Stimulated activated CD4-positive, alpha-beta T cell treated with anti-CD3 and anti-CD28 coated beads, Interleukin-1b, Interleukin-23, amount 100 ng/mL, for 48 hours (primary cell): ENCODE data around the gene SLC1A4.
"Not testable (repeated sequence)": the region's sequence is repeated elsewhere in the genome, so short reads cannot be mapped to it uniquely, and the experiment has no call there.

Source experiments
- DNase-seq: peaks from one replicate; pipeline ENCODE4 v3.0.0-alpha.2; 2020

Gene SLC1A4

GRCh38 chr2:64966839-64967238, 22.4 kb upstream of the SLC1A4 start:
- DNase-seq = no peak

- no peak for DNase-seq
These were observed 21.6 kb upstream of the SLC1A4 start for GRCh38 chr2:64967601-64968000.

DNA sequence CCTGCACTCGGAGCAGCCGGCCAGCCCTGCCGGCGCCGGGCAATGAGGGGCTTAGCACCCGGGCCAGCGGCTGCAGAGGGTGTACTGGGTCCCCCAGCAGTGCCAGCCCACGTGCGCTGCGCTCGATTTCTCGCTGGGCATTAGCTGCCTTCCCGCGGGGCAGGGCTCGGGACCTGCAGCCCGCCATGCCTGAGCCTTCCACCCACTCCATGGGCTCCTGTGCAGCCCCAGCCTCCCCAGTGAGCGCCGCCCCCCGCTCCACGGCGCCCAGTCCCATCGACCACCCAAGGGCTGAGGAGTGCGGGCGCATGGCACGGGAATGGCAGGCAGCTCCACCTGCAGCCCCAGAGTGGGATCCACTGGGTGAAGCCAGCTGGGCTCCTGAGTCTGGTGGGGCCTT, 20.1 kb upstream of the SLC1A4 start:
- DNase-seq = not testable (repeated sequence)

DNA sequence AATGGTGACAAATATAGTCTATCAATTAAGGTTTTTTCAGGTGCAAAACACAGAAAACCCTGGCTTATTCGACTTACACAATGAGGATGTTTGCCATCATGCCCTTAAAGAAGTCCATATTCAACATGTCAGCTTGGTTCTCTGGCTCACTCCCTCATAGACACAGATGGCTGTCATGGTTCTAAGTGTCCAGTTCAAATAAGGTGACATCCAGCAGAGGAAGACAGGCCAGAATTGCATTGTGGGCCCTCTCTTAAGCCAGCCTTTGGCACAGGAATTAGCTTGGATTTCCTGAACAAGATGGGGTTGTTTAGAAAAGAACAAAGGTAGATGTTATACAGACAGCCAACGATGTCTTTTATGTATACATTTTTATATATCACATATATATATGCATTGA, 18.7 kb upstream of the SLC1A4 start:
- DNase-seq = no peak

GRCh38 chr2:64972426-64972825, 16.8 kb upstream of the SLC1A4 start:
- no peak for DNase-seq

- DNase-seq = no peak
These were observed 16.3 kb upstream of the SLC1A4 start for GRCh38 chr2:64972876-64973275.

- no peak for DNase-seq
These were observed 13.9 kb upstream of the SLC1A4 start for GRCh38 chr2:64975232-64975821.

DNA sequence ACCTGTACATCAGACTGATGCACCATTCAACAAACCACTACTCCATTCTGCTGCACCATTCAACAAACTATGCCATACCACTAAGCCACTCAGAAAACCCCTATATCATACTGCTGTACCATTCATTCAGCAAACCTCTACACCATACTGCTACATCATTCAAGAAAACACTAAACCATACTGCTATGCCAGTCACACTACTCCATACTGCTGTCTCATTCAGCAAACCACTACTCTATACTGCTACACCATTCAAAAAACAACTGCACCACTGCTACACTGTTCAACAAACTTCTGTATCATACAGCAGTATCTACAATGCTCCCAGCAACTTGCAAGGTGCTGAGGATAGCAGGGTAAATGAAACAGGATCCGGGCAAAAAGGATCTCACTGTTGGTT, 12.9 kb upstream of the SLC1A4 start:
- no peak for DNase-seq

- no peak for DNase-seq
These were observed 10.5 kb upstream of the SLC1A4 start for GRCh38 chr2:64978514-64979268.

GRCh38 chr2:64979744-64980143, 9.5 kb upstream of the SLC1A4 start:
- no peak for DNase-seq

GRCh38 chr2:64980183-64980582, 9.0 kb upstream of the SLC1A4 start:
- no peak for DNase-seq

- DNase-seq = no peak
These were observed 6.8 kb upstream of the SLC1A4 start for GRCh38 chr2:64982311-64982857.

GRCh38 chr2:64982932-64983331, 6.3 kb upstream of the SLC1A4 start:
- DNase-seq = no peak

GRCh38 chr2:64985447-64985846, 3.8 kb upstream of the SLC1A4 start:
- DNase-seq = no peak

DNA sequence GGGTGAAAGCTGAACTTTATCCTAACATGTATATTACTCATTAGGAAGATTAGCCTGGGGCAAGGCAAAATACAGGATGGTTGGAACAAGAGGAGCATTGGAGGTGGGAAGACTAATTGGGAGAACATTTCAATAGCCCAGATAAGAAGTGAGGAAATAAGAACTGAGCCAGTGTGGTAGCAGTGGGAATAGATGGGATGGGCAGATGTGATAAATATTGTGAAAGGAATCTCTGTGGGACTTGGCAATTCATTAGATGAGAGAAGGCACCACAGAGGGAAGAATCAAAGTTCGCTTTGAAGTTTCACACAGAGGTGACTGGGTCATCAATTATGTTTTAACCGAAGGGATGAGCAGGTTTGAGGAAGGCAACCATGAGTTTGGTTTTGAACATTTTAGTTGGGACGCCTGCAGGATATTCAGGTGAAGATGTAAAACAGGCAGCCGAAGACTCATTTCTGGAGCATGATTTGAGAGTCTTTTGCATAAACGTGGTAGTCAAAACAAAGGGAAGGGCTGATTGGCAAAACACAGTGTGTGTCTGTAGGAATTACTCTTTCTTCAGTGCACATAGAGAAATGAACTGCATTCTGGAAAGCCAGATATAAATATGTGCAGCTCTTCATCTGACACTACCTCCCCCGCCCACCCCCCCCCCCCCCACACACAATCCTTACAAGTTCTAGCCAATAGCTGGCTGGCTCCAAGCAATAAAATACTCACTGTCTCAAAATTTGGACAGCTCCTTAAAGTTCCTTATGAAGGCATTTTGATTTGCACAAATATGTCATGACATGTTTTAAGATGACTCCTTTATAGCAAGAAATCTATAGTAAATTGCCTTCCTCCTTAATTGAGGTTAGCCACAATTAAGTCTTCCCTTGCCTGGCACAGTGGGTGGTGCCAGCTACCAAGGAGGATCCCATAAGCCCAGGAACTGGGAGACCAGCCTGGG, 1.9 kb upstream of the SLC1A4 start:
- DNase-seq = peak; percentile 16

GRCh38 chr2:64987956-64988419, 1.2 kb upstream of the SLC1A4 start:
- DNase-seq = no peak

GRCh38 chr2:64988420-64989125, 626 bp upstream of the SLC1A4 start:
- peak; percentile 56 for DNase-seq

DNA sequence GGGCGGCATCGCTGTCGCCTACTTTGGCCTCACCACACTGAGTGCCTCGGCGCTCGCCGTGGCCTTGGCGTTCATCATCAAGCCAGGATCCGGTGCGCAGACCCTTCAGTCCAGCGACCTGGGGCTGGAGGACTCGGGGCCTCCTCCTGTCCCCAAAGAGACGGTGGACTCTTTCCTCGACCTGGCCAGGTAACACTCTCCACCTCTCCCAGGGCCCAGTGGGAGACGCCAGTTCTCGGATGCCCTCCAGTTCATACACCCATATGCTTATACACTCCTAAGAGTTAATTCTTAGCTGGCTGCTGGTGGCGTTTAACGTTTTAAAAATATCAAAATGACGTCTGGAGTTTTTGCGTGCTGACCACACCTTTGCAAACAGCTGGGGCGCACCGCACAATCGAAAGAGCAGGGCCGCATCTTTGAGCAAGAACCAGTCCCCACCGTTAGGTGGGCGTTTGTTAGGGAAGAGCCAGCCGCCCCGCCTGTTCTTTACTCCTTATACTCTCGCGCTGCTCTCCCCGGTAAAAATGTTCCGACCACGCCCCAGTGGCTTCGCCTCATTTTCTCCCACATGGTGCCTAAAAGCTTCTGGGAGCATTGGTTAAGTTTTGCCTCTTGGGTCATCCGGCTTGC, 899 bp downstream of the SLC1A4 start:
- no peak for DNase-seq

DNA sequence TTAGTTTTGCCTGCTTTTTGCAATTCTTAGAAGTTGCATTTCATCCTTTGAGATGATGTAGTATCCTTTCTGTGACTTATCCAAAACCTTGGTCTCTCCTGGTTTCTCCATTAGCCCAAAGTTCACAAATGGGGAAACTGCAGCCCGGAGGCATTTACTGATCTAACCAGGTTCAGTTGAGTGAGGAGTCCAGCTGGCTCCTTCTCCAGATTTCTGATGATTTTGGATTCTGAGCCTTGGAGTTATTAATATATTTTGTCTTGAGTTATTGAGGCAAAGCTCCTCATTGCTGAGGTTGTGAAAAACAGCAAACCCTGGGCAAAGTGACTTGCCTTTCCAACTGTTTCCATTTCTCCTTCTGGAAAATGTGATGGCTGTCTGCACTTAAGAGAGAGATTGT, 1.7 kb downstream of the SLC1A4 start:
- DNase-seq = no peak

GRCh38 chr2:64992218-64992617, 3.0 kb downstream of the SLC1A4 start:
- no peak for DNase-seq

DNA sequence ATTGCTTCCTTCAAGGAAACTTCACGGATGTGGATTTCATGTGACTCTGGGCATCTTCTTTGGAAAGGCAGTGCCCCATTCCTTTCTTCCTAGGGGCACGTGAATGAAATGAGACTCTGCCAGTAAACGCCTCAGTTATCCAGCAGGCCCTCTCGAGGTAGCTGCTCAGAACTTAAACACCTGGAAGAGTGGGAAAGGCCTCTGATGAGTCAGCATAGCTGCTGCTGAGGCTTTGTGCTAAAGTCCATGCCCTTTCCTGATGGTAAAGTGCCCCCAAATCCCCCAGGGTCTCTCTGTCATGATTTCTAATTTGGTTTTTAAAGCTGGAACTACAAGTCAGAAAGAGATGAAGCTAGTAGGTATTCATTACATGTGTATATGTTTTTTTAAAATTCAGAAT, 3.8 kb downstream of the SLC1A4 start:
- no peak for DNase-seq

DNA sequence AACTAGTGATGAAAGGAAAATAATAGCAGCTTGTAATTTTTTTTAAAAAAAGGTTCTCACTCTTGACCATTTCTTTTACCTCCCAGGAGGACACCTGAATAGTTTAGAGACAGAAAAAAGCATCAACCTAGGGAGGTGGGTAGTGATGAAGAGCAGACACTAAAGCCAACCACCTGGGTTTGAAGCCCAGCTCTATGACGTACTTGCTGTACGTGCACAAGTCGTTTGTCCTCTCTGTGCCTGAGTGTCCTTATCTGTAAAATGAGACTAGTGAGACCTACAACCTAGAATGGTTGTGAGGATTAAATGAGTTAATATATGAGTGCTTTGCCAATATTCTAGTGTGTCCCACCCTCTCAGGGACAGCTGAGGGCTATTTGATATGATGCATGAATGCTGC, 5.8 kb downstream of the SLC1A4 start:
- DNase-seq = no peak
